BJ (cell line): ENCODE data around the gene GRIP2. TPM values are rescaled to one million over a fixed set of nuclear protein-coding genes. Genes with fewer than 3 reads are reported as not detected.

Experiments
- CTCF ChIA-PET: fragments of 350-600 bp; formaldehyde crosslinking; extraction: SDS; loops from one replicate; lab custom pipeline; 2021; ENCODE audit warnings: antibody characterized with exemption, inconsistent platforms; lab: Yijun Ruan, JAX
- POLR2A ChIA-PET: fragments of 300-600 bp; sonication (Branson Sonifier 250); formaldehyde crosslinking; extraction: SDS; loops from one replicate; lab custom pipeline; 2021; ENCODE audit warnings: antibody characterized with exemption; lab: Charles Lee
- DNase-seq: peaks from one replicate; pipeline ENCODE4 v3.0.0-alpha.2; 2011; ENCODE audit warnings: low read depth
- H3K27me3 ChIP-seq: 2 replicates; pipeline ENCODE4 v1.6.0; 2011; ENCODE audit warnings: low read length; ENCODE audit not compliant: control insufficient read depth, insufficient read depth
- H3K36me3 ChIP-seq: 2 replicates; pipeline ENCODE4 v1.5.1; 2011; ENCODE audit warnings: low read length; ENCODE audit not compliant: control insufficient read depth, insufficient read depth
- H3K4me3 ChIP-seq: 2 replicates; pipeline ENCODE4 v1.5.1; 2011; ENCODE audit warnings: low read depth, mild to moderate bottlenecking, control low read depth, low read length
- CTCF ChIP-seq: IDR thresholded peaks from 2 replicates; pipeline ENCODE4 v1.5.1; 2011; ENCODE audit warnings: low read depth, mild to moderate bottlenecking, control low read depth, inconsistent platforms, low read length, moderate library complexity; ENCODE audit not compliant: insufficient read depth
- polyA plus RNA-seq: library from polyadenylated mRNA; depleted of rRNA; stranded (reverse); fragments of >200 nt; gene quantifications from 2 replicates; pipeline ENCODE4 v1.2.3, GENCODE V29; 2011; rRNA removed
- small RNA-seq: library from RNA; depleted of rRNA; stranded (forward); fragments of <200 nt; gene quantifications from one replicate; pipeline ENCODE3, GENCODE V24; 2012; ENCODE audit warnings: low replicate concordance, low read depth; ENCODE audit not compliant: insufficient read length

Gene GRIP2
- polyA plus RNA-seq, 1 experiment, result 0.45 TPM

DNA sequence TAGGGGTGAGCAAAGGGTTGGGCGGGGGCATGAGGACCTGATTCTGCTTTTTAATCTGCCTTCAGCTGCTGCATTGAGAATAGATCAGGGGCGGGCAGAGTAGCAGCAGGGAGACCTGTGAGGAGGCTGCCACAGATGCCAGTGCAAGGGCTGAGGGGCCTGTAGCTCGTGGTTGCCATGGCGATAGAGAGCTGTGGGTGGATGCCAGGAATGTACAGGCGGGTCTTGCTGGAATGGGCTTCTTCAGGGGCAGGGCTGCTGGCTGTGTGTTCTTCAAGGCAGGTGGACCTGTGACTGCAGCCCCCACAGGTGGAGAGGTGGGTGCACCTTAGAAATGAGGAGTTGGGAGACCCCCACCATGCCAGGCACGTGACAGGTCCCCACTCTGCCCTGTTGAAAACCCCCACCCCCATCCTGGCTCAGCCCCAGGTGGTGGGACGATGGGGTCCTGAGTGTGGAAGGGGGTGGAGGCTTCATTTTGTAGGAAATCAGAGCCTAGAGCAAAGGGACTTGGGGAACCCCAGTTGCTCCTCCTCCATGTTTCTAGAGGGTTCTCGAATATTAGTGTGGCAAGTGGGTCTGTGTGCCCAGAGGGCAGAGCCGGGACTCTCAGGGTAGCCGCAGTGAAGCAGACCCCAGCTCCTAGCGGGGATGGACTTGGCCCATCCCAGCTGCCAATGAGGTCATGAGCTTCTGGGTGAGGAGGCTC, 99.5 kb downstream of the GRIP2 start:
- peaks cover 27% of the 10 kb centered on the region for H3K36me3 ChIP-seq
- POLR2A ChIA-PET, result interaction anchor here (0.6 kb wide), 1 partner anchor 260 kb away, joined by 20 read pairs; no protein-coding TSS in a partner anchor
- no peak overlapping the region for H3K4me3 ChIP-seq
- CTCF ChIA-PET, result interaction anchor here (0.6 to 1.6 kb wide), 3 partner anchors 10 to 179 kb away, joined by 3 to 6 read pairs (median 3); no protein-coding TSS in a partner anchor
- DNase-seq, result no peak
- H3K27me3 ChIP-seq, result no peaks in the 10 kb centered on the region
- no peak for TF ChIP-seq CTCF

GRCh38 chr3:14440168-14440518, 100.0 kb downstream of the GRIP2 start:
- ChIA-PET POLR2A (interaction anchor here (0.6 kb wide), 1 partner anchor 259 kb away, joined by 20 read pairs; no protein-coding TSS in a partner anchor), CTCF (interaction anchor here (0.6 to 1.9 kb wide), 2 partner anchors 10 to 20 kb away, joined by 3 to 7 read pairs; no protein-coding TSS in a partner anchor)
- no peak for DNase-seq
- H3K36me3 ChIP-seq, result peaks cover 24% of the 10 kb centered on the region
- no peaks in the 10 kb centered on the region for H3K27me3 ChIP-seq
- no peak overlapping the region for H3K4me3 ChIP-seq
- TF ChIP-seq CTCF, result no peak

GRCh38 chr3:14439501-14440167, 100.5 kb downstream of the GRIP2 start:
- no peak for DNase-seq
- H3K27me3 ChIP-seq, result no peaks in the 10 kb centered on the region
- H3K36me3 ChIP-seq, result peaks cover 22% of the 10 kb centered on the region
- no peak overlapping the region for H3K4me3 ChIP-seq
- TF ChIP-seq CTCF, result no peak
- ChIA-PET CTCF (interaction anchor here (1.0 to 1.9 kb wide), 3 partner anchors 9 to 236 kb away, joined by 3 to 7 read pairs (median 3); no protein-coding TSS in a partner anchor), POLR2A (no interaction called here)

Small RNA genes within 50 kb of the gene (small RNA-seq; reads per million reads assigned to genes)
- gene RNU6-905P, result not detected

Other genes starting within 250 kb of the GRIP2 start
- 61.6 and 114 TPM in 2 replicates for gene SLC6A6, start 137.7 kb downstream of the GRIP2 start, polyA plus RNA-seq
- 8.9 and 9.3 TPM in 2 replicates for gene CCDC174, start 111.4 kb upstream of the GRIP2 start, polyA plus RNA-seq
- gene C3orf20, start 134.8 kb upstream of the GRIP2 start, polyA plus RNA-seq, result not detected in 2 replicates